AG04449 (cell line): ENCODE data around the gene MYBPC1.

ENCODE experiments used
- CTCF ChIA-PET: fragments of 350-600 bp; formaldehyde crosslinking; extraction: SDS; loops from one replicate; lab custom pipeline; 2021; ENCODE audit warnings: antibody characterized with exemption; lab: Yijun Ruan, JAX
- POLR2A ChIA-PET: fragments of 400-600, 350-600 bp; formaldehyde crosslinking; extraction: SDS; loops from one replicate; lab custom pipeline; 2020; ENCODE audit warnings: antibody characterized with exemption, inconsistent platforms; lab: Yijun Ruan, JAX
- DNase-seq: peaks from one replicate; pipeline ENCODE4 v3.0.0-alpha.2; 2010; ENCODE audit warnings: low read depth, low spot score
- H3K4me3 ChIP-seq: 2 replicates; pipeline ENCODE4 v1.5.1; 2011; ENCODE audit warnings: low read depth, mild to moderate bottlenecking, control low read depth, low read length
- CTCF ChIP-seq: IDR thresholded peaks from one replicate; pipeline ENCODE4 v1.5.1; 2011; ENCODE audit warnings: mild to moderate bottlenecking, moderate library complexity, low read length, control low read depth, inconsistent platforms; ENCODE audit not compliant: insufficient read depth; ENCODE audit errors: missing control alignments

MYBPC1 gene

GRCh38 chr12:101564912-101565311 lies 29.9 kb upstream of the MYBPC1 start:
- CTCF ChIA-PET: no interaction called here
- POLR2A ChIA-PET: no interaction called here

GRCh38 chr12:101566318-101566717 lies 28.5 kb upstream of the MYBPC1 start:
- POLR2A ChIA-PET: no interaction called here
- H3K4me3 ChIP-seq: no peak overlapping the region
- no peak for TF ChIP-seq CTCF
- DNase-seq: no peak
- CTCF ChIA-PET: no interaction called here

More at GRCh38 chr12:101564912-101565311, 29.9 kb upstream of the MYBPC1 start:
- no peak for DNase-seq
- no peak for TF ChIP-seq CTCF
- H3K4me3 ChIP-seq: no peak overlapping the region

GRCh38 chr12:101567918-101568317 lies 26.9 kb upstream of the MYBPC1 start:
- no peak overlapping the region for H3K4me3 ChIP-seq
- DNase-seq: no peak
- POLR2A ChIA-PET: no interaction called here
- CTCF ChIA-PET: no interaction called here
- no peak for TF ChIP-seq CTCF

GRCh38 chr12:101570047-101570446 lies 24.7 kb upstream of the MYBPC1 start:
- H3K4me3 ChIP-seq: no peak overlapping the region
- peak; percentile 8 for TF ChIP-seq CTCF
- POLR2A ChIA-PET: no interaction called here
- CTCF ChIA-PET: interaction anchor here (0.9 kb wide), 1 partner anchor 189 kb away, joined by 3 read pairs; no protein-coding TSS in a partner anchor
- peak; percentile 31 for DNase-seq

- H3K4me3 ChIP-seq: no peak overlapping the region
- no peak for TF ChIP-seq CTCF
- DNase-seq: no peak
- ChIA-PET CTCF (interaction anchor here (0.6 to 1.2 kb wide), 3 partner anchors 189 to 257 kb away, joined by 3 read pairs; no protein-coding TSS in a partner anchor), POLR2A (no interaction called here)
Observed at GRCh38 chr12:101571105-101571504, 23.7 kb upstream of the MYBPC1 start.

- no peak for TF ChIP-seq CTCF
- CTCF ChIA-PET: no interaction called here
- no peak overlapping the region for H3K4me3 ChIP-seq
- POLR2A ChIA-PET: no interaction called here
- no peak for DNase-seq
Observed at GRCh38 chr12:101573743-101574142, 21.0 kb upstream of the MYBPC1 start.
